Nephron progenitor cell (in vitro differentiated cells): ENCODE results near the gene EBF3.

ENCODE experiments used
- DNase-seq: peaks from one replicate; pipeline ENCODE4 v3.0.0; 2021
- H3K27ac Mint-ChIP-seq: 2 replicates; pipeline ENCODE4 v1.8.0; 2021; ENCODE audit warnings: mild to moderate bottlenecking, moderate library complexity, mixed read lengths
- H3K27me3 Mint-ChIP-seq: 2 replicates; pipeline ENCODE4 v1.8.0; 2021; ENCODE audit warnings: mild to moderate bottlenecking, low read depth, mixed read lengths; ENCODE audit not compliant: poor library complexity
- H3K36me3 Mint-ChIP-seq: 2 replicates; pipeline ENCODE4 v1.8.0; 2021; ENCODE audit warnings: low read depth, mixed read lengths
- H3K4me1 Mint-ChIP-seq: 2 replicates; pipeline ENCODE4 v1.8.0; 2021; ENCODE audit warnings: mixed read lengths
- H3K4me3 Mint-ChIP-seq: 2 replicates; pipeline ENCODE4 v1.8.0; 2021; ENCODE audit warnings: mild to moderate bottlenecking, moderate library complexity, mixed read lengths
- H3K9me3 Mint-ChIP-seq: 2 replicates; pipeline ENCODE4 v1.8.0; 2021; ENCODE audit warnings: mild to moderate bottlenecking, moderate library complexity, mixed read lengths
- CTCF ChIP-seq: fragments of 200-600 bp; sonication (generic); IDR thresholded peaks from 2 replicates; pipeline ENCODE4 v1.5.0; 2021; ENCODE audit warnings: antibody characterized with exemption

The EBF3 gene

GRCh38 chr10:129966370-129966888 lies 2.4 kb upstream of the EBF3 start:
- Mint-ChIP-seq H3K36me3 (no peaks in the 10 kb centered on the region), H3K27me3 (peaks cover 91% of the 10 kb centered on the region), H3K9me3 (no peaks in the 10 kb centered on the region), H3K27ac (no peak overlapping the region), H3K4me3 (peak overlapping the region; percentile 68), H3K4me1 (peaks cover 38% of the 10 kb centered on the region)
- TF ChIP-seq CTCF = no peak
- no peak for DNase-seq

DNA sequence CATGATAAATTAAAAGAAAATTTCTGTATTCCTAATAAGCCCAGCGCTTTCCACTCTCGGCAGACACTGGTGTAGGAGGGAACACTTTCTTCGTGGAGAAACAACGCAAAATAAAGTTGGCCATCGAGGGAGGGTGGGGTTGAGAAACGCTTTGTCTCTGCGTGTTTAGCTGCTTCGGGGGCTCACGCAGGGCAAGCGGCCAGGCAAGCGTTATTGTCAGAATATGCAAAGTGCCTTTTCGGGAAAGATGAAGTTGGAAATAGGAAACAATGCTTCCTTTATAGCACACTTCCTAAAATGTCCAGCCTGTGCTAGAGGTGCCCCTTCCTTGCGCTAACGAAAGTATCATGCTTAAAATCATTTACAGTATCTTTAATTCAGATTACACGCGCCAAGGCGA lies 1.9 kb upstream of the EBF3 start:
- Mint-ChIP-seq H3K36me3 (no peaks in the 10 kb centered on the region), H3K27me3 (peaks cover 91% of the 10 kb centered on the region), H3K27ac (no peak overlapping the region), H3K9me3 (no peaks in the 10 kb centered on the region), H3K4me1 (peaks cover 41% of the 10 kb centered on the region), H3K4me3 (peak overlapping the region; percentile 68)
- DNase-seq = no peak
- TF ChIP-seq CTCF = no peak

GRCh38 chr10:129965425-129965808 lies 1.3 kb upstream of the EBF3 start:
- H3K27ac Mint-ChIP-seq = no peak overlapping the region
- no peak for DNase-seq
- H3K4me1 Mint-ChIP-seq = peaks cover 41% of the 10 kb centered on the region
- peaks cover 91% of the 10 kb centered on the region for H3K27me3 Mint-ChIP-seq
- H3K36me3 Mint-ChIP-seq = no peaks in the 10 kb centered on the region
- peak overlapping the region; percentile 68 for H3K4me3 Mint-ChIP-seq
- TF ChIP-seq CTCF = no peak
- no peaks in the 10 kb centered on the region for H3K9me3 Mint-ChIP-seq

DNA sequence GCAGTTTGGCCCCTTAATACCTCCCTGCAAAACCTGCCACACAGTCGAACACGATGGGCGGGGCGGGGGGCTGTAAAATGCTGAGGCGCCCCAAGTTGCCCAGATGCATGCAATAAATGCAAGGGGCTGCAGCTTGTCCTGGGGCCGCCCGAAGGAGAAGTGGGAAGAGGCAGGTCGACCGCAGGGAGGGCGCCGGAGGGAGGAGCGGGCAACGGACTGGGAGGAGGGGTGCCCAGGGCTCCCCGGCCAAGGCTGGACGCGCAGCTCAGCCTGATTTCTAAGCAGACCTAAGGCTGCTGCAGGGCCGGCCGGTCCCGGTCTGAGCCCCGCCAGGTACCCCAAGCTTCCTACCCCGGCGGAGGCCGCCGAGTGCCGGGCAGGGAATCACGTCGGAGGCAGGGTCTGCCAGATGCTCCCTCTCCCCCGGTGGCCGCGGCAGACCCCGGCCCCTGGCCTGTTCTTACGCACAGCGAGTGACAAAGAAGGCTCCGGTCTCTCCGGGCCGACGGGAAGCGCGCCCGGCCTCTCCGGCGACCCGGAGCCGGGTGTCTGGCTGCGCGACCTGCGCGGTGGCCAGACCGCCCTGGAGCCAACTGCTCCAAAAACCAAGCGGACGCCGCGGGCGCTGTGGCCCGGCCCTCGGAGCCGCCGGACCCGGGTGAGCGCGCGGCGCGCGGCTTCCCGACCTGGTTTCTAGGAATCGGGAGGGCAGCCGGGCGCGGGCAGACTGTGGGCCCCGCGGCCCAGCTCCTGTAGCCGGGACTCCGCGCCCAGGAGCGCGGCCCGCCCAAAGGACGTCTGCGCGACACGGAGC lies 744 bp upstream of the EBF3 start:
- Mint-ChIP-seq H3K36me3 (no peaks in the 10 kb centered on the region), H3K4me1 (peaks cover 41% of the 10 kb centered on the region), H3K4me3 (peak overlapping the region; percentile 79), H3K27ac (no peak overlapping the region), H3K27me3 (peaks cover 91% of the 10 kb centered on the region), H3K9me3 (no peaks in the 10 kb centered on the region)
- no peak for TF ChIP-seq CTCF
- peak; percentile 62 for DNase-seq

GRCh38 chr10:129962872-129963640 lies 1.0 kb downstream of the EBF3 start:
- Mint-ChIP-seq H3K27ac (no peak overlapping the region), H3K9me3 (no peaks in the 10 kb centered on the region), H3K36me3 (no peaks in the 10 kb centered on the region), H3K4me3 (peak overlapping the region; percentile 87), H3K4me1 (peaks cover 41% of the 10 kb centered on the region), H3K27me3 (peaks cover 89% of the 10 kb centered on the region)
- TF ChIP-seq CTCF = no peak
- DNase-seq = peak; percentile 58
